GM12878 (cell line): ENCODE results near the gene MAP3K21. TPM values are rescaled to one million over a fixed set of nuclear protein-coding genes. Genes with fewer than 3 reads are reported as not detected.

Experiments used
- ATAC-seq: fragments of 200-7000 bp; cut with Tn5 transposase; 3 replicates; pipeline ENCODE4 v1.9.1; 2020; ENCODE audit warnings: mild to moderate bottlenecking, moderate library complexity
- BruUV-seq: library from RNA; stranded (reverse); fragments of 400-500 nt; replicated peaks from 2 replicates; lab custom pipeline; 2021; lab: Mats Ljungman, UMichigan
- CTCF ChIA-PET: fragments of 300-600 bp; sonication (Branson Sonifier 250); formaldehyde crosslinking; extraction: SDS; loops from one replicate; lab custom pipeline; 2021; ENCODE audit warnings: inconsistent platforms; lab: Yijun Ruan, JAX
- POLR2A ChIA-PET: fragments of 350-600 bp; formaldehyde crosslinking; extraction: SDS; loops from one replicate; lab custom pipeline; 2021; ENCODE audit warnings: inconsistent platforms; lab: Charles Lee
- RAD21 ChIA-PET: fragments of 300-600 bp; sonication (Branson Sonifier 250); formaldehyde crosslinking; loops from one replicate; lab custom pipeline; 2023; ENCODE audit warnings: antibody characterized with exemption; ENCODE audit not compliant: unreplicated experiment; lab: Charles Lee
- SMC1A ChIA-PET: fragments of 300-600 bp; sonication (Branson Sonifier 250); formaldehyde crosslinking; loops from one replicate; lab custom pipeline; 2023; ENCODE audit not compliant: unreplicated experiment, uncharacterized antibody; lab: Charles Lee
- DNase-seq: peaks from one replicate; pipeline ENCODE4 v3.0.0-alpha.2; 2011; ENCODE audit warnings: low read depth, low spot score
- FAIRE-seq: peaks from 3 replicates; lab custom pipeline; 2011; peaks lifted over from hg19 to GRCh38; lab: Jason Lieb, UNC
- H2AFZ ChIP-seq: 2 replicates; pipeline ENCODE4 v1.6.0; 2011; ENCODE audit warnings: low read depth, low read length, control low read depth; ENCODE audit not compliant: control insufficient read depth
- H3K27ac ChIP-seq: 2 replicates; pipeline ENCODE4 v1.5.1; 2011; ENCODE audit warnings: control low read depth; ENCODE audit not compliant: control insufficient read depth, insufficient read depth
- H3K27me3 ChIP-seq, 2 experiments: replicated peaks in 1 of 2; 2 replicates each; pipeline versions ENCODE4 v1.6.0 to v1.6.1; 2011; ENCODE audit warnings: low read length in 1 of 2; ENCODE audit not compliant: control insufficient read depth in 2 of 2, insufficient read depth in 2 of 2
- H3K36me3 ChIP-seq, 2 experiments: 2 replicates each; pipeline ENCODE4 v1.5.1; 2011; ENCODE audit warnings: low read length in 1 of 2; ENCODE audit not compliant: control insufficient read depth in 2 of 2, insufficient read depth in 2 of 2
- H3K4me1 ChIP-seq: 2 replicates; pipeline ENCODE4 v1.6.1; 2011; ENCODE audit warnings: mild to moderate bottlenecking, low read length, moderate library complexity, mixed read lengths; ENCODE audit not compliant: control insufficient read depth, insufficient read depth
- H3K4me2 ChIP-seq: 2 replicates; pipeline ENCODE4 v1.6.0; 2011; ENCODE audit warnings: control low read depth; ENCODE audit not compliant: control insufficient read depth, insufficient read depth
- H3K4me3 ChIP-seq: fragments of 200-600 bp; sonication (generic); 2 replicates; pipeline ENCODE4 v1.5.1; 2016
- H3K79me2 ChIP-seq: 2 replicates; pipeline ENCODE4 v1.6.0; 2011; ENCODE audit warnings: low read length; ENCODE audit not compliant: control insufficient read depth, insufficient read depth
- H3K9ac ChIP-seq: 2 replicates; pipeline ENCODE4 v1.8.0; 2011; ENCODE audit warnings: low read length, control low read depth, mixed read lengths; ENCODE audit not compliant: control insufficient read depth, insufficient read depth
- H3K9me3 ChIP-seq: replicated peaks from 3 replicates; pipeline ENCODE4 v1.5.1; 2011; ENCODE audit warnings: mild to moderate bottlenecking, low read length; ENCODE audit not compliant: control insufficient read depth, insufficient read depth
- H4K20me1 ChIP-seq: 2 replicates; pipeline ENCODE4 v1.6.0; 2011; ENCODE audit not compliant: control insufficient read depth, insufficient read depth
- BMI1 ChIP-seq: fragments of 450-650 bp; IDR thresholded peaks from 2 replicates; pipeline ENCODE4 v1.6.1; 2016; ENCODE audit warnings: mild to moderate bottlenecking, moderate library complexity, borderline replicate concordance
- GABPA ChIP-seq: IDR thresholded peaks from 2 replicates; pipeline ENCODE4 v1.6.1; 2014; ENCODE audit warnings: antibody characterized with exemption, low read depth, mild to moderate bottlenecking, inconsistent platforms
- IRF3 ChIP-seq: fragments of 450-650 bp; IDR thresholded peaks from 2 replicates; pipeline ENCODE4 v1.6.1; 2014; ENCODE audit warnings: mild to moderate bottlenecking
- PAX8 ChIP-seq: fragments of 450-650 bp; IDR thresholded peaks from 2 replicates; pipeline ENCODE4 v1.6.1; 2017; ENCODE audit warnings: mild to moderate bottlenecking, moderate library complexity
- PKNOX1 ChIP-seq: fragments of 450-650 bp; IDR thresholded peaks from 2 replicates; pipeline ENCODE4 v1.6.1; 2016; ENCODE audit warnings: mild to moderate bottlenecking
- RCOR1 ChIP-seq: conservative IDR thresholded peaks from 2 replicates; pipeline ENCODE4 v1.6.1; 2012; ENCODE audit warnings: low read depth, low read length, improper control_type of control experiment
- SREBF1 ChIP-seq: IDR thresholded peaks from 2 replicates; pipeline ENCODE4 v1.6.1; 2012; ENCODE audit warnings: mild to moderate bottlenecking, low read length
- TCF12 ChIP-seq: IDR thresholded peaks from 2 replicates; pipeline ENCODE4 v1.6.1; 2011; ENCODE audit warnings: low read depth, mild to moderate bottlenecking, low read length
- WGBS: methylation state at CpG from one replicate; pipeline ENCODE4 v1.1.6; 2016; ENCODE audit warnings: low lambda C conversion rate; ENCODE audit not compliant: insufficient replicate concordance, insufficient coverage; ENCODE audit errors: missing lambda C conversion rate; 5-methylcytosine and 5-hydroxymethylcytosine counted together
- in situ Hi-C: fragments of 300-500 bp; cut with MboI; formaldehyde crosslinking; loops from 9 replicates; pipeline ENCODE4 v1.14.3; 2018; ENCODE audit warnings: mixed read lengths
- intact Hi-C: fragments of 100-400 bp; cut with micrococcal nuclease; formaldehyde crosslinking; loops from one replicate; pipeline ENCODE4 v1.14.2; 2022; ENCODE audit not compliant: unreplicated experiment
- polyA plus RNA-seq, 11 experiments: library from polyadenylated mRNA; depleted of rRNA in 4 of 11; unstranded in 6 of 11; stranded (reverse) in 5 of 11; fragments of >200 nt; fragmentation: Nextera tagmentation in 4 of 11; fragmentation: Illumina TruSeq in 1 of 11; extraction: Ambion mirVana in 4 of 11; extraction: Trizol in 1 of 11; gene quantifications; 1 replicate in 1 of 11; 2 replicates in 10 of 11; pipeline versions ENCODE4 v1.2.1 to v1.2.3, GENCODE V29; 2011 to 2016; ENCODE audit warnings: inconsistent platforms in 2 of 11, missing spikeins in 2 of 11, low read depth in 1 of 11
- total RNA-seq, 4 experiments: library from RNA; depleted of rRNA in 3 of 4; stranded (reverse); fragments of >200 nt in 3 of 4; fragmentation: Illumina TruSeq in 1 of 4; extraction: Trizol in 1 of 4; gene quantifications; 2 replicates each; pipeline versions ENCODE4 v1.2.1 to v1.2.3, GENCODE V29; 2013 to 2021

MAP3K21 gene
- total and polyA plus RNA-seq, 10 of the 15 experiments (the other 5 are each of a cell fraction or from before 2014, with no cell fraction given): 0.02 to 0.21 (median 0.09) TPM; not detected in 1

GRCh38 chr1:233389893-233390292 lies 62.4 kb downstream of the MAP3K21 start:
- no peak overlapping the region for H3K9ac ChIP-seq
- no peak overlapping the region for H2AFZ ChIP-seq
- no peak for DNase-seq
- no peaks in the 10 kb centered on the region for H3K4me1 ChIP-seq
- no peaks in the 10 kb centered on the region for H3K36me3 ChIP-seq
- ChIA-PET RAD21 (interaction anchor here (1.2 to 1.4 kb wide), 2 partner anchors 51 to 678 kb away, joined by 3 read pairs; no protein-coding TSS in a partner anchor), POLR2A (interaction anchor here (0.6 to 0.9 kb wide), 2 partner anchors 23 to 124 kb away, joined by 3 read pairs; no protein-coding TSS in a partner anchor), SMC1A (interaction anchor here (0.8 kb wide), 1 partner anchor 52 kb away, joined by 3 read pairs; no protein-coding TSS in a partner anchor), CTCF (interaction anchor here (1.0 to 2.5 kb wide), 4 partner anchors 24 to 676 kb away, joined by 4 to 16 read pairs (median 6); no protein-coding TSS in a partner anchor)
- FAIRE-seq: no peak
- H3K27me3 ChIP-seq: peaks cover 0 to 2% of the 10 kb centered on the region in 2 experiments; a peak in 1 of 4 replicates
- no peak overlapping the region for H3K4me3 ChIP-seq
- in situ Hi-C loops: loop anchor here (5.0 kb wide), 1 partner anchor 677 kb away; no protein-coding TSS in a partner anchor
- no peak overlapping the region for H3K27ac ChIP-seq
- no TSS peak for BruUV-seq
- no peak overlapping the region for H3K4me2 ChIP-seq
- WGBS: 75% methylated on average over 1 of the region's 1 CpG
- ATAC-seq: no peak
- TF ChIP-seq GABPA: no peak
- no peak for TF ChIP-seq BMI1
- no peak for TF ChIP-seq PAX8
- TF ChIP-seq IRF3: no peak
- peak; percentile 17; the same call in 1 of the 2 replicates for TF ChIP-seq PKNOX1
- no peak for TF ChIP-seq TCF12
- TF ChIP-seq SREBF1: no peak
- no peak for TF ChIP-seq RCOR1
- intact Hi-C loops: no loop called here
- H3K9me3 ChIP-seq: no peaks in the 10 kb centered on the region
- no peaks in the 10 kb centered on the region for H4K20me1 ChIP-seq
- no peaks in the 10 kb centered on the region for H3K79me2 ChIP-seq
